Activated CD4-positive, alpha-beta memory T cell treated with anti-CD3 and anti-CD28 coated beads, Interleukin-2, amount 10 ng/mL, durations not matched to agents 7 days and 5 days (primary cell): ENCODE data around the gene SLC1A4. TPM values are rescaled to one million over a fixed set of nuclear protein-coding genes. Genes with fewer than 3 reads are reported as not detected.
"Not testable (repeated sequence)": the region's sequence is repeated elsewhere in the genome, so short reads cannot be mapped to it uniquely, and the experiment has no call there.

Experiments
- CTCF ChIA-PET: fragments of 350-600 bp; sonication (Branson Sonifier 250); formaldehyde crosslinking; loops from one replicate; lab custom pipeline; 2021; ENCODE audit warnings: antibody characterized with exemption, inconsistent platforms; lab: Charles Lee
- POLR2A ChIA-PET: fragments of 350-600 bp; sonication (Branson Sonifier 250); formaldehyde crosslinking; loops from one replicate; lab custom pipeline; 2021; ENCODE audit warnings: antibody characterized with exemption; lab: Charles Lee
- DNase-seq: peaks from one replicate; pipeline ENCODE4 v3.0.0-alpha.2; 2020
- H3K27ac Mint-ChIP-seq: one replicate; pipeline ENCODE4 v1.8.0; 2021; ENCODE audit warnings: mild to moderate bottlenecking, mixed read lengths
- H3K27me3 Mint-ChIP-seq: one replicate; pipeline ENCODE4 v1.8.0; 2021; ENCODE audit warnings: mixed read lengths
- H3K36me3 Mint-ChIP-seq: one replicate; pipeline ENCODE4 v1.8.0; 2021; ENCODE audit warnings: low read depth, mixed read lengths
- H3K4me1 Mint-ChIP-seq: one replicate; pipeline ENCODE4 v1.8.0; 2021; ENCODE audit warnings: mixed read lengths
- H3K4me3 Mint-ChIP-seq: one replicate; pipeline ENCODE4 v1.8.0; 2021; ENCODE audit warnings: mild to moderate bottlenecking, mixed read lengths
- H3K9me3 Mint-ChIP-seq: one replicate; pipeline ENCODE4 v1.8.0; 2021; ENCODE audit warnings: mixed read lengths
- total RNA-seq, 2 experiments: library from RNA; stranded (reverse); gene quantifications; one replicate each; pipeline ENCODE4 v1.2.3, GENCODE V29; 2021

SLC1A4 gene
- total RNA-seq, 2 experiments from 2014 or later, result 75.1 to 79.7 TPM

DNA sequence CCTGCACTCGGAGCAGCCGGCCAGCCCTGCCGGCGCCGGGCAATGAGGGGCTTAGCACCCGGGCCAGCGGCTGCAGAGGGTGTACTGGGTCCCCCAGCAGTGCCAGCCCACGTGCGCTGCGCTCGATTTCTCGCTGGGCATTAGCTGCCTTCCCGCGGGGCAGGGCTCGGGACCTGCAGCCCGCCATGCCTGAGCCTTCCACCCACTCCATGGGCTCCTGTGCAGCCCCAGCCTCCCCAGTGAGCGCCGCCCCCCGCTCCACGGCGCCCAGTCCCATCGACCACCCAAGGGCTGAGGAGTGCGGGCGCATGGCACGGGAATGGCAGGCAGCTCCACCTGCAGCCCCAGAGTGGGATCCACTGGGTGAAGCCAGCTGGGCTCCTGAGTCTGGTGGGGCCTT lies 20.1 kb upstream of the SLC1A4 start:
- DNase-seq, H3K27me3 Mint-ChIP-seq, H3K27ac Mint-ChIP-seq, CTCF ChIA-PET, POLR2A ChIA-PET, H3K4me3 Mint-ChIP-seq, H3K4me1 Mint-ChIP-seq, H3K36me3 Mint-ChIP-seq, H3K9me3 Mint-ChIP-seq: not testable (repeated sequence)

GRCh38 chr2:64970495-64970894 lies 18.7 kb upstream of the SLC1A4 start:
- DNase-seq, result no peak
- H3K4me1 Mint-ChIP-seq, result no peaks in the 10 kb centered on the region
- H3K9me3 Mint-ChIP-seq, result no peaks in the 10 kb centered on the region
- no peak overlapping the region for H3K27ac Mint-ChIP-seq
- peaks cover 10% of the 10 kb centered on the region for H3K27me3 Mint-ChIP-seq
- CTCF ChIA-PET, result interaction anchor here (0.8 kb wide), 1 partner anchor 53 kb away, joined by 3 read pairs; no protein-coding TSS in a partner anchor
- POLR2A ChIA-PET, result interaction anchor here (1.1 kb wide), 1 partner anchor 18 kb away, joined by 3 read pairs; no protein-coding TSS in a partner anchor
- H3K36me3 Mint-ChIP-seq, result no peaks in the 10 kb centered on the region
- H3K4me3 Mint-ChIP-seq, result no peak overlapping the region

GRCh38 chr2:64972426-64972825 lies 16.8 kb upstream of the SLC1A4 start:
- H3K36me3 Mint-ChIP-seq, result no peaks in the 10 kb centered on the region
- POLR2A ChIA-PET, result interaction anchor here (1.4 to 1.5 kb wide), 2 partner anchors 9 to 13 kb away, joined by 5 to 6 read pairs; no protein-coding TSS in a partner anchor

GRCh38 chr2:64972876-64973275 lies 16.3 kb upstream of the SLC1A4 start:
- Mint-ChIP-seq H3K27me3 (peaks cover 10% of the 10 kb centered on the region), H3K9me3 (no peaks in the 10 kb centered on the region), H3K4me1 (peaks cover 5% of the 10 kb centered on the region), H3K36me3 (no peaks in the 10 kb centered on the region), H3K4me3 (no peak overlapping the region), H3K27ac (no peak overlapping the region)
- POLR2A ChIA-PET, result interaction anchor here (1.4 to 1.5 kb wide), 2 partner anchors 9 to 12 kb away, joined by 5 to 6 read pairs; no protein-coding TSS in a partner anchor
- no peak for DNase-seq
- CTCF ChIA-PET, result interaction anchor here (0.7 to 1.5 kb wide), 4 partner anchors 9 to 99 kb away, joined by 3 to 6 read pairs (median 3); no protein-coding TSS in a partner anchor

More at GRCh38 chr2:64972426-64972825, 16.8 kb upstream of the SLC1A4 start:
- no peak overlapping the region for H3K27ac Mint-ChIP-seq
- H3K27me3 Mint-ChIP-seq, result peaks cover 12% of the 10 kb centered on the region
- no peak overlapping the region for H3K4me3 Mint-ChIP-seq
- peaks cover 2% of the 10 kb centered on the region for H3K4me1 Mint-ChIP-seq
- no peak for DNase-seq
- no peaks in the 10 kb centered on the region for H3K9me3 Mint-ChIP-seq
- CTCF ChIA-PET, result interaction anchor here (1.3 to 1.5 kb wide), 3 partner anchors 8 to 99 kb away, joined by 3 to 6 read pairs (median 3); no protein-coding TSS in a partner anchor

DNA sequence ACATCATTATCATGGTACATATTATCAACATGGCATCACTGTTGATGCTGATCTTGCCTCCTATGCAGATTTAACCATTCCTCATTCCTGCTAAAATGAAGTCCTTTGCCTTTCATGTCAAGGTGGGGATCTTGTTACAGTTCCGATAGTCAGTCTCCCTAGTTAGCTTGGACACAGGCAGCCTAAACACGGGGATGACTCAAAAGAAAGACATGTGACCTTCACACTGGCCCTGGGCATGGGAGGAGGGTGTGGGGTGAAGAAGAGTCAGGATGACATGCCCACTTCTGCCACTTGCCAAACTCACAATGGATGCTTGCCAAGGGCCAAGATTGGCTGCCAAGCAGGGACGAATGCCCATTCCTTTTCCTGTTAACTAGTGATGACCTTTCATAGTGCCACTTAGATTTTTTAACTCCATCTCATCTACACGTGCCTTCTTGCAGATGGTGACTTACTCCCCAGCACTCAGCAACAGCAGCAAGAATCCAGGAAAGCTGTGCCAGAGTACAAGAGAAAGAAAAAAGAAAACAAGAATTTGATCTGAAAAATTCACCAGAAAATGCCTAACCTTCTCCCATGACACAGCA lies 13.9 kb upstream of the SLC1A4 start:
- DNase-seq, result no peak
- H3K4me3 Mint-ChIP-seq, result no peak overlapping the region
- peaks cover 10% of the 10 kb centered on the region for H3K27me3 Mint-ChIP-seq
- ChIA-PET CTCF (no interaction called here), POLR2A (no interaction called here)
- no peaks in the 10 kb centered on the region for H3K9me3 Mint-ChIP-seq
- no peak overlapping the region for H3K27ac Mint-ChIP-seq
- peaks cover 25% of the 10 kb centered on the region for H3K4me1 Mint-ChIP-seq
- no peaks in the 10 kb centered on the region for H3K36me3 Mint-ChIP-seq

DNA sequence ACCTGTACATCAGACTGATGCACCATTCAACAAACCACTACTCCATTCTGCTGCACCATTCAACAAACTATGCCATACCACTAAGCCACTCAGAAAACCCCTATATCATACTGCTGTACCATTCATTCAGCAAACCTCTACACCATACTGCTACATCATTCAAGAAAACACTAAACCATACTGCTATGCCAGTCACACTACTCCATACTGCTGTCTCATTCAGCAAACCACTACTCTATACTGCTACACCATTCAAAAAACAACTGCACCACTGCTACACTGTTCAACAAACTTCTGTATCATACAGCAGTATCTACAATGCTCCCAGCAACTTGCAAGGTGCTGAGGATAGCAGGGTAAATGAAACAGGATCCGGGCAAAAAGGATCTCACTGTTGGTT lies 12.9 kb upstream of the SLC1A4 start:
- POLR2A ChIA-PET, result interaction anchor here (2.0 kb wide), 1 partner anchor 12 kb away, joined by 10 read pairs; the partner anchor contains the start of gene SLC1A4
- H3K9me3 Mint-ChIP-seq, result no peaks in the 10 kb centered on the region

DNA sequence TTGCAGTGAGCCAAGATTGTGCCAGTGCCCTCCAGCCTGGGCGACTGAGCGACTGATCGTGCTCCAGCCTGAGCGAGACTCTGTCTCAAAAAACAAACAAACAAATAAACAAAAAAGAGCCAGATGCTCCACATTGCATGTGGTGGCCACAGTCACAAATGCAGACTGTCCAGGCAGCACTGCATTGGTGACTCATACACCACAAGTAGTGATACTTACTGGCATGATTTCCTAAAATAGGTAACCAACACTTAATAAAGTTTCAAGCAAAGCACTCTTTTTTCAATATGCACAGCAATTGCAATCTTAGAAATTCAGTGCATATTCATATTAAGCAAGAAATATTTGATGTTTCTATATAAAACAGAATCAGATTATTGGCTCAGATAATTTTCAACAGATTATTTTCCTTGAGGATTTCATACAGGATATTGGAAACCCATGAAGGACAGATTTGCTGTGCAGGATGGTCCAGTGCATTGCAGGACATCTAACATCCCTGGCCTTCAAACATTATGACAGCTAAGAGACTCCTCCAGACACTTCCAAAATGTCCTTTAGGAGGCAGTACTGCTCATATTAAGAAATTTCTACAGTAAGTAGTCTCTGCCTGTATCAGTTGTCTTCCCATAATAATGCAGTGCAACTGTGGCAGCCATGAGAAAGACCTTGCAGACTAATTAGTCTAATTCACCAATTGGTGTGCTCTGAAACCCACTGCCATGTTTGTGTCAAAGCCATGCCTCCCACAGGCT lies 10.5 kb upstream of the SLC1A4 start:
- no peak overlapping the region for H3K4me3 Mint-ChIP-seq
- POLR2A ChIA-PET, result interaction anchor here (1.2 to 1.7 kb wide), 3 partner anchors 10 to 32 kb away, joined by 4 to 8 read pairs (median 6); no protein-coding TSS in a partner anchor
- no peaks in the 10 kb centered on the region for H3K9me3 Mint-ChIP-seq
- DNase-seq, result no peak
- H3K36me3 Mint-ChIP-seq, result no peaks in the 10 kb centered on the region
- CTCF ChIA-PET, result interaction anchor here (0.6 to 1.7 kb wide), 9 partner anchors 9 to 491 kb away, joined by 3 to 7 read pairs (median 3); partner anchors contain the start of gene SLC1A4
- peaks cover 53% of the 10 kb centered on the region for H3K4me1 Mint-ChIP-seq
- H3K27me3 Mint-ChIP-seq, result peaks cover 10% of the 10 kb centered on the region
- no peak overlapping the region for H3K27ac Mint-ChIP-seq

More for the DNA sequence above, 12.9 kb upstream of the SLC1A4 start:
- Mint-ChIP-seq H3K27ac (no peak overlapping the region), H3K4me1 (peaks cover 32% of the 10 kb centered on the region), H3K36me3 (no peaks in the 10 kb centered on the region), H3K4me3 (no peak overlapping the region), H3K27me3 (peaks cover 10% of the 10 kb centered on the region)
- no peak for DNase-seq
- CTCF ChIA-PET, result no interaction called here

DNA sequence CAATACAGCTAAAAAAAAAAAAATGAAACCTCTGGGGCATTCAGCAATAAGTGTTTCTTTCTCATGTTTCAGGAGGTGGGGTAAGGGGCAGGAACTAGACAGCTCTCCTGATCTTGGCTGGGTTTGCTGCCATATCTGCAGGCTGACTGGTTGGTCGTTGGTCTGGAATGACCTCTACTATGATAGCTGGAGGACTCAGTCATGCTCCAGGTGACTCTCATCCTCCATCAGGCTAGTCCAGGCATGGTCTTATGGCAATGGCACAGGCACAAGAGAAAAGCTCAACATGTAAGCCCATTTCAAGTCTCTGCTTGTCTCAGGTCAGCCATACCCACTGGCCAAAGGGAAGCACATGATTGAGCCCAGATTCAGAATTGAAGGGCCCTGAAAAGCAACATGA lies 9.5 kb upstream of the SLC1A4 start:
- ChIA-PET POLR2A (interaction anchor here (1.2 to 1.7 kb wide), 2 partner anchors 9 to 11 kb away, joined by 6 to 8 read pairs; no protein-coding TSS in a partner anchor), CTCF (interaction anchor here (0.6 to 1.7 kb wide), 8 partner anchors 8 to 532 kb away, joined by 3 to 7 read pairs (median 4); partner anchors contain the start of gene SLC1A4)
- Mint-ChIP-seq H3K4me3 (no peak overlapping the region), H3K4me1 (peaks cover 58% of the 10 kb centered on the region), H3K27ac (no peak overlapping the region), H3K27me3 (peaks cover 10% of the 10 kb centered on the region), H3K9me3 (no peaks in the 10 kb centered on the region), H3K36me3 (no peaks in the 10 kb centered on the region)
- DNase-seq, result no peak

DNA sequence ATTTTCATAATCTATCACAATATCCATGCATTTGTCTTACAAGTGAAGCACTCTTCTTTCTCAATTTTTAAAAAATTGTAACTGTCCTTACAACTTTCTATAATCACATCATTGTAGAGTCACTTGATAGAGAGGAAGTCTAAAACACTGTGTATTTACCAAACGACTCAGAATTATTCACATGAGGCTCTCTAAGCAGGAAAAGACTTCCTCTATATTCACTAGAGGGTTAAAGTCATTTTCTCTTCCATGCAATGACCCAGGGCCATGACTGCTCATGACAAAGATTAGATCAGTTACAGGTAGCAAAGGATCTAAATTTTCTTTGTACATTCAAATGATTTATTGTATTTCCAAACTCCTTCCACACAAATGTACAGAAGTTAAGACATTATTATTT lies 9.0 kb upstream of the SLC1A4 start:
- POLR2A ChIA-PET, result interaction anchor here (1.2 to 1.7 kb wide), 2 partner anchors 8 to 10 kb away, joined by 6 to 8 read pairs; no protein-coding TSS in a partner anchor
- peaks cover 62% of the 10 kb centered on the region for H3K4me1 Mint-ChIP-seq

DNA sequence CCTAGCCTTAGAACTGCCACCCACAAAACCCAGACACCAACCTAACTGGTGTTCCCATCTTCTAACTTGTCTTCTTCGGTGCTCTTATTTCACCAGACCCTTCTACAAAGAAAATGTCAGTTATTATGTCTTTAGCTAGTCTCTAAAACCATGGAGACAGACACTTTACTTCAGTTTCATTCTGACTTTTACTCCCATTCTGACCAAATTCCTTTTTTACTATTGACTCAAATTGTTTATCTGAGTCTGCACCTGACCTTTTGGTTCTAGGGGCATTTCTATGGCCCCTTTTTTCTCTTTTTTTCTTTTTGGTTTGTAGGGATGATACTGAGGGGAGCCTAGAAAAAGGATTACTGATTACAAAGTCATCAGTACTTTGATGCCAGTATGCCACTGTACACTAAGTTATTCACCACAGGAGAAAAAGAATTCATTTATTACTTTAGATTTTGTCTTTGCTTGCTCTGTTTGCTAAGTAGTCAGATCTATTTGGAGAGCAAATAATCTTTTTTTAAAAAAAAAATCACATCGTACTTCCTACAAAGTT lies 6.8 kb upstream of the SLC1A4 start:
- H3K4me3 Mint-ChIP-seq, result no peak overlapping the region
- DNase-seq, result no peak
- no peaks in the 10 kb centered on the region for H3K36me3 Mint-ChIP-seq
- H3K9me3 Mint-ChIP-seq, result no peaks in the 10 kb centered on the region
- H3K4me1 Mint-ChIP-seq, result peaks cover 82% of the 10 kb centered on the region
- H3K27me3 Mint-ChIP-seq, result peaks cover 4% of the 10 kb centered on the region
- ChIA-PET CTCF (interaction anchor here (1.3 kb wide), 2 partner anchors 9 to 65 kb away, joined by 3 to 5 read pairs; no protein-coding TSS in a partner anchor), POLR2A (interaction anchor here (1.2 to 1.6 kb wide), 5 partner anchors 8 to 65 kb away, joined by 3 to 6 read pairs (median 5); no protein-coding TSS in a partner anchor)
- peak overlapping the region; percentile 53 for H3K27ac Mint-ChIP-seq

More for the DNA sequence above, 9.0 kb upstream of the SLC1A4 start:
- H3K36me3 Mint-ChIP-seq, result no peaks in the 10 kb centered on the region
- no peak for DNase-seq
- no peaks in the 10 kb centered on the region for H3K9me3 Mint-ChIP-seq
- H3K27me3 Mint-ChIP-seq, result peaks cover 6% of the 10 kb centered on the region
- CTCF ChIA-PET, result interaction anchor here (1.2 to 1.7 kb wide), 4 partner anchors 9 to 492 kb away, joined by 3 to 7 read pairs (median 5); partner anchors contain the start of gene SLC1A4
- H3K27ac Mint-ChIP-seq, result no peak overlapping the region
- H3K4me3 Mint-ChIP-seq, result no peak overlapping the region

DNA sequence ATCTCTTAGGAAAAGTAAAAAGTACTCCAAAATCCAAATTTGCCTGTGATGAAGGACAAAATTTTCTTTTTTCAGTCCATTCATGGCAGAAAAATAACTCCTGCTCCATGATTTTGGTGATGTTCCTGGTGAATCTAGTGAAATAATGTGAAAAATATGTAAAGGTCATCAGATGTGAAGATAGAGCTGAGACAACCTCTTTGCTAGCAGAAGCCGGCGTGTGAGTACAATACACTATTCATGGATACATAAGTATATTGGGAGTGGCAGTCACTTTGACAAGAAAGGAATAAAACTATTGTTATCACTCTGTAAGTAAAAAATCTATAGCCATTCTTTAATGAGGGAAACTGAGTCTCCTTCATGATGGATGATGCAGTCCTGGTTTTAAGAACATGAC lies 6.3 kb upstream of the SLC1A4 start:
- Mint-ChIP-seq H3K9me3 (no peaks in the 10 kb centered on the region), H3K4me3 (no peak overlapping the region)
- POLR2A ChIA-PET, result interaction anchor here (1.2 to 1.3 kb wide), 2 partner anchors 8 to 17 kb away, joined by 3 to 5 read pairs; no protein-coding TSS in a partner anchor

DNA sequence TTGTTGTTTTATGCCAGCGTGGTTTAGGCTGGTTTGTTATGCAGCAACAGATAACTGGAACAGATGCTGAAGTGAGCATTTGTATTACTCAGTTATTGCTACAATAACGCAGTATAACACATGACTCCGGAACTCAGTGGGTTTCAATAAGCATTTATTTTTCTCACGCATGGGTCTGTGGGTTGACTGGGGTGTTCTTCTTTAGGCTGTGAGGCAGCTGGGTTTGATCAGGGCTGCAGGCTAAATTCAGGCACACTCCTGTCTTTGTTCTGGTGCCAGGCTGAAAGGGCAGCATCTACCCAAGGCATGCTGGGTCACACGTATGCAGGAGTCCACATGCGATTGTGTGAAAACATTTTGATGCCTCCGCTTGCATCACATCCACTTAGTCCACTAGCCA lies 3.8 kb upstream of the SLC1A4 start:
- ChIA-PET CTCF (interaction anchor here (1.2 kb wide), 1 partner anchor 68 kb away, joined by 4 read pairs; no protein-coding TSS in a partner anchor), POLR2A (interaction anchor here (0.6 to 6.2 kb wide), 5 partner anchors 13 to 242 kb away, joined by 3 to 50 read pairs (median 6); partner anchors contain the start of genes ACTR2 and CEP68)
- DNase-seq, result no peak
- Mint-ChIP-seq H3K4me1 (peaks cover 67% of the 10 kb centered on the region), H3K27me3 (peaks cover 4% of the 10 kb centered on the region), H3K4me3 (no peak overlapping the region), H3K27ac (peak overlapping the region; percentile 57), H3K9me3 (no peaks in the 10 kb centered on the region), H3K36me3 (peaks cover 5% of the 10 kb centered on the region)

More for the DNA sequence above, 6.3 kb upstream of the SLC1A4 start:
- H3K4me1 Mint-ChIP-seq, result peaks cover 84% of the 10 kb centered on the region
- CTCF ChIA-PET, result no interaction called here
- H3K27ac Mint-ChIP-seq, result no peak overlapping the region
- DNase-seq, result no peak
- H3K36me3 Mint-ChIP-seq, result no peaks in the 10 kb centered on the region
- H3K27me3 Mint-ChIP-seq, result peaks cover 4% of the 10 kb centered on the region
